ENCODE data around the gene HILPDA. TPM values are rescaled to one million over a fixed set of nuclear protein-coding genes. Genes with fewer than 3 reads are reported as not detected.
A peak's percentile ranks its signal among the peaks of the same experiment; 100 is the strongest.
"Not testable (repeated sequence)": the region's sequence is repeated elsewhere in the genome, so short reads cannot be mapped to it uniquely, and the experiment has no call there.

HILPDA gene
- total RNA-seq, 1 donor from 2014 or later, result 8.9 TPM

- H3K27ac ChIP-seq, result no peak overlapping the region
- no peaks in the 10 kb centered on the region for H3K27me3 ChIP-seq
- no peak for ATAC-seq
- no peaks in the 10 kb centered on the region for H3K4me1 ChIP-seq
- peak; percentile 27 for DNase-seq
- intact Hi-C loops (cut with DNase I), result no loop called here
- H3K9me3 ChIP-seq, result no peaks in the 10 kb centered on the region
- H3K4me3 ChIP-seq, result no peak overlapping the region
- TF ChIP-seq CTCF (IDR thresholded peaks at IDR 0.05), result no peak
- peaks cover 46% of the 10 kb centered on the region for H3K36me3 ChIP-seq
These were observed 41.7 kb downstream of the HILPDA start for GRCh38 chr7:128497405-128497804.

- ATAC-seq; H3K27me3 ChIP-seq; intact Hi-C loops (cut with DNase I); H3K4me1 ChIP-seq; H3K9me3 ChIP-seq; H3K4me3 ChIP-seq; H3K27ac ChIP-seq; DNase-seq; H3K36me3 ChIP-seq: not testable (repeated sequence)
These were observed 49.7 kb downstream of the HILPDA start for GRCh38 chr7:128505416-128505815.

- H3K27me3 ChIP-seq; H3K9me3 ChIP-seq; ATAC-seq; DNase-seq; H3K27ac ChIP-seq; H3K36me3 ChIP-seq; intact Hi-C loops (cut with DNase I); H3K4me3 ChIP-seq; H3K4me1 ChIP-seq: not testable (repeated sequence)
These were observed 51.1 kb downstream of the HILPDA start for GRCh38 chr7:128506819-128507218.

- not testable (repeated sequence) for ATAC-seq, H3K4me3 ChIP-seq
These were observed 51.8 kb downstream of the HILPDA start for GRCh38 chr7:128507321-128507993.

More at GRCh38 chr7:128507321-128507993, 51.8 kb downstream of the HILPDA start:
- intact Hi-C loops (cut with DNase I); H3K9me3 ChIP-seq; H3K36me3 ChIP-seq; H3K27ac ChIP-seq; DNase-seq; H3K27me3 ChIP-seq; H3K4me1 ChIP-seq: not testable (repeated sequence)

Other genes with a start within 250 kb of the HILPDA start
- not detected for gene LEP, start 214.6 kb upstream of the HILPDA start, total RNA-seq
- 28.3 TPM for gene RBM28, start 112.0 kb upstream of the HILPDA start, total RNA-seq
- 0.26 TPM for gene PRRT4, start 94.2 kb upstream of the HILPDA start, total RNA-seq
- gene IMPDH1, start 45.9 kb upstream of the HILPDA start, total RNA-seq, result 59.8 TPM
- 22.1 TPM for gene METTL2B, start 20.9 kb downstream of the HILPDA start, total RNA-seq
- 2.1 TPM for gene GARIN1A, start 216.4 kb downstream of the HILPDA start, total RNA-seq

Measured in upper lobe of right lung (tissue), 1 donor.